NCI-H2196 treated with DMSO at 0.1 percent for 48 hours (cell line): Measurements from ENCODE around the gene DNAJB12.
A peak's percentile ranks its signal among the peaks of the same experiment; 100 is the strongest.
"Not testable (repeated sequence)": the region's sequence is repeated elsewhere in the genome, so short reads cannot be mapped to it uniquely, and the experiment has no call there.

Experiments
- DNase-seq: peaks from one replicate; lab custom pipeline; 2025; ENCODE audit not compliant: unreplicated experiment; lab: John Stamatoyannopoulos, UW

DNAJB12 gene

DNA sequence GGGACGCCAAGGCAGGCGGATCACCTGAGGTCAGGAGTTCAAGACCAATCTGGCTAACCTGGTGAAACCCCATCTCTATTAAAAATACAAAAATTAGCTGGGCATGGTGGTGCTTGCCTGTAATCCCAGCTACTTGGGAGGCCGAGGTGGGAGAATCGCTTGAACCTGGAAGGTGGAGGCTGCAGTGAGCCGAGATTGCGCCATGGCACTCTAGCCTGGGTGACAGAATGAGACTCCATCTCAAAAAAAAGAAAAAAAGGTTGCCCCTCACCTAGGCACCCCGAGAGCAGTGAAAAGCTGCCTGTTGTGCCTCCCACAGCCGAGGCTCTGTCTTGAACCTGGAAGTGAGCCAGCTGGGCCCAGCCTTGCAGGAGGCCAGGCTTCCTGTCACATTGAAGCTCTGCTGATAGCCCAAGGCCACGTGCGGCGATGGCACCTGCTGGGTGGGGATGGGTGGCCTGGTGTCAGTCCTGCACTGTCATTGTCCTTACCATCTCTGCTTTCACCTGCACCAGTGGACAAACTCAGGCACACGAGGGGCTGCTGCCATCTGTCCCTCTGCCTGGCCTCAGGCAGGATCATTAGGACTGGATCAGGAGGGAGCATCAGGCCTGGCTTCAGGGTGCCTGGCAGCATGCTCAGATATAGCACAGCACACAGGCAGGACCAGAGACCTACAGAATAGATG, 37.8 kb downstream of the DNAJB12 start:
- DNase-seq: peak; percentile 6

DNA sequence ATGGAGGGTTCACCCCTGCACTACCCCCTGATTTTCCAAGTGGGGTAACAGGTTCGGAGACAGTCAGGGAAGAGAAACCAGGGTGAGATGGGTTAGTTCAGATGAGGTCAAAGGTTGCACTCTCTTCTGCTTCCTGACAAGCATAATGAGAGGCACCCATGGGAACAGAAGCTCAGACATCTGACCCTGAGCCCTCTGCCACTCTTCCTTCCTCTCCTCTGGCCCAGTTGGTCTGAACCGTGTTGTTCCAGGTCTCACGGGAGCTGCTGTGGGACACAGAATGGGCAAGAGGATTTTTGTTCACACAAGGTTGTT, 38.4 kb downstream of the DNAJB12 start:
- no peak for DNase-seq

DNA sequence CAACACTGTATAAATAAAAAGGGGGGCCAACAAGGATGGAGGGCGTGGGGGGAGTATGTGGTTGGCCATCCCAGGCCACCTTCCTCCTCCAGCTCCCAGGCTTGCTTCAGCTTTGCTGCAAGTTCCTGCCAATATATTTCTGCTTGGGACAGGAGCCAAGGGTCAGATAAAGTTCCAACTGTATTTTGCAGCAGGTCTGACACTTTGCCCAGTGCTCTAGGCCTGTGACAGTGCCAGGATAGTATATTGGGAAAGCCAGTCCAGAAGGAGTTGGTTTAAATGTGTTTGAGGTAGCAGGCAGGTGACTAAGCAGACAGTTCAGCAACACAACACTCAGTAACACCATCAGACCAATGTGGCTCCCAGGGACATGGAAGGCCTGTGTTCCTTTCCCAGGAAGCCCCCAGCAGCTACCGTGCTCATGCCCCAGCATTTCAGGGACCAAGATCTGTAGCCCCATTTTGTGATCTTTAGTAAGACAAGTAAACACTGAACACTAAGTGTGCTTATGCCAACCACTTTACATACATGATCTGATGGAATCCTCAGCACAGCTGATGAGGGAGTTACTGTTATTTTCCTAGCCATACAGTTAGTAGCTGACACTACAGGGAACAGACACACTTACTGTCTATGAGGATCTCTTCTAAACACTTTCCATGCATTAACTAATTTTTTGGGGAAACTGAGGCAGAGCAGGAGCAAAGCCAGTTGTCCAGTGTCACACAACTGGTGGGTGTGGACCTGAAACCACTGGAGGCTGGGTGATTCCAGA, 38.9 kb downstream of the DNAJB12 start:
- DNase-seq: peak; percentile 48

DNA sequence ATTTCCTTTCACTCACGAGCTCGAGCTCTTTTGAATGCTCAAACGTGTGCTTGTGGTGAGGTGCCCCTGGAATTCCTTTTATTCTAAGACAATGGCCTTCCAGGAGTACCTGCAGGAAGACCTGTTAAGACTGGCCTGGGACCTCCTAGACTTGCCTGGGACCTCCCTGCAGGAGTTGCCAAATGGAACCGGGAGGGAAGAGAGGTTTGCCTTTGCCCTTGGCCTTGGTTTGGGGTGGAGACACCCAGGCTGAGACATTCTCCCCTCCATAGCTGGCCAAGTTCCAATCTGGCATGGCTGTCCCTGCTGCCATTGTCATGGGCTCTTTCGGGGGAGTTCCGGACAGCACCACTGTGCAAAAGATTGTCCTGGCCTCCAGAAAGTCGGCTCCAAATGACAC, 39.7 kb downstream of the DNAJB12 start:
- DNase-seq: no peak

DNA sequence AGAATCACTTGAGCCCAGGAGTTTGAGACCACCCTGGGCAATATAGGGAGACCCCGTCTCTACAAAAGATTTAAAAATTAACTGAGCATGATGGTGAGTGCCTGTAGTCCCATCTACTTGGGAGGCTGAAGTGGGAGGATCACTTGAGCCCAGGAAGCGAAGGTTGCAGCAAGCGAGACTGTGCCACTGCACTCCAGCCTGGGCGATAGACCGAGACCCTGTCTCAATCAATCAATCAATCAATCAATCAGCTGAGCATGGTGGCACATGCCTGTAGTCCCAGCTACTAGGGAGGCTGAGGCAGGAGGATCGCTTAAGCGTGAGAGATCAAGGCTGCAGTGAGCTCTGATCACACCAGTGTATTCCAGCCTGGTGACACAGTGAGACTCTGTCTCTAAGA, 40.5 kb downstream of the DNAJB12 start:
- no peak for DNase-seq

DNA sequence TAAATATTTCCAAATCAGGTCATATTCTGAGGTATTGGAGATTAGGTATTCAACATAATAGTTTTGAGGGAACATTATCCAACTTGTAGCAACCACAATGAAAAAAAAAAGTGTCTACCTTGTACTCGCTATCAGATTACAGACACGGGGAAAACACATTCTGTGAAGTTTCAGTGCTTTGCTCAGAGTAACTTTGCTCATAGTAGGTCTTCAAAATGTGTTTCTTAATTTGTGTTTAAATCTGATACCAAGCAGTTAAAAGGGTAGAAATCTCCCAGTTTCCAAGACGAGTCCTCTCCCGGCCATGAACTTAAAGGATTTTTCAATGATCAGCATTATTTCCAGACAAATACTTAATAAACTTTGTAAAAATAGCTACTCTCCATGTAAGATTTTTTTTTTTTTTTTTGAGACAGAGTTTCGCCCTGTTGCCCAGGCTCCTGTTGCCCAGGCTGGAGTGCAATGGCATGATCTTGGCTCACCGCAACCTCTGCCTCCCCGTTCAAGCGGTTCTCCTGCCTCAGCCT, 41.8 kb downstream of the DNAJB12 start:
- no peak for DNase-seq

DNA sequence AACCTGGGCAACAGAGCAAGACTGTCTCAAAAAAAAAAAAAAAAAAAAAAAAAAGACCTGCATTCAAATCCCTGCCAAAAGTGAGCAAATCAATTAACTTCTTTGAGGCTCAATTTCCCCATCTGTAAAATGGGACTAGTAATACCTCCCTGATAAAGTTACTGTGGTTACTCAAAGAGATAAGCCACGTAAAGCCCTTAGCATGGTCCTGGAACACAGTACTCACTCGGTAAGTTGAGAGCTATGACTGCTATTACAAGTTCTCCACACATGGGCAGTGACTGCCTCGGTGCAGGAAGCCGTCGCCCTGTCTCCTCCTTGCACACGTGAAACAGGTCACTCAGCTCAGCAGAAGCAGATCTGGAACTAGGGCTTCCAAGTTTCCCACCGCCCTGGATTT, 43.1 kb downstream of the DNAJB12 start:
- no peak for DNase-seq

DNA sequence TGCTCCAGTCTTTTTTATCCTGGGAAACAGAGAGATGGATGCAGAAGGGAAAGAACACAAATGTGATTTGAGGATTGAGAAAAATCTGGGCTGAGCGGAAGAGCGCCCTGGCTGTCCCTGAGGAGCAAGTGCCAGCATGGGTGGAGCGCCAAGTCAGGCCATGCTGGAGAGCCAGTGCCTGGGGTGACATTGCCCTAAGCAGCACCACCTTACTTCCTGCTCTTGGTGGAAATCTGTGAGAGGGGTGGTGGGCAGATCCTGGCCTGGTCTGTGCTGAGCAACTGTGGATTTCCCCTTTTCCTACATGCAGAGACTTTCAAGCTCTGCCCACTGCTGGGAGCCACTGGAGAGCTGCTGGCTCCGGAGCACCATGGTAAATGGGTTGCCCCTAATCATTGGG, 44.1 kb downstream of the DNAJB12 start:
- no peak for DNase-seq

DNA sequence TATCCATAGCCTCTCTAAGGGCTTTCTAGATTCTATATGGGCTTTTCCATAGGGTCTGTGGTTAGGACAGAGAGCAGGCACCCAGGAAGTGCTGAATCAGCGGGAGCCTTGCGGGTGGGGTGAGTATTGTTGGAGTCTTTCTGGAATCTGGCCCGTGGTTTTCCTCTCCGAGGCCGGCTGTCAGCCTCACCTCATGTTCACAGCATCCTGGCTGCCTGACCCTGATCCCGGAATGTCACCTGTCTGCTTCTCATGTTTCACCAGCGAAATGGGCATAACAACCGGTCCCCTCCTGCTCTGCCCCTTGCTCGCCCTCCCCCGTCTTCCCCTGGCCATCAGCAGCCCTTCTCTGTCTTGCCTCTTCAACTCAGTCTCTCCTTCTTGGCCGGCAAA, 44.5 kb downstream of the DNAJB12 start:
- DNase-seq: no peak

DNA sequence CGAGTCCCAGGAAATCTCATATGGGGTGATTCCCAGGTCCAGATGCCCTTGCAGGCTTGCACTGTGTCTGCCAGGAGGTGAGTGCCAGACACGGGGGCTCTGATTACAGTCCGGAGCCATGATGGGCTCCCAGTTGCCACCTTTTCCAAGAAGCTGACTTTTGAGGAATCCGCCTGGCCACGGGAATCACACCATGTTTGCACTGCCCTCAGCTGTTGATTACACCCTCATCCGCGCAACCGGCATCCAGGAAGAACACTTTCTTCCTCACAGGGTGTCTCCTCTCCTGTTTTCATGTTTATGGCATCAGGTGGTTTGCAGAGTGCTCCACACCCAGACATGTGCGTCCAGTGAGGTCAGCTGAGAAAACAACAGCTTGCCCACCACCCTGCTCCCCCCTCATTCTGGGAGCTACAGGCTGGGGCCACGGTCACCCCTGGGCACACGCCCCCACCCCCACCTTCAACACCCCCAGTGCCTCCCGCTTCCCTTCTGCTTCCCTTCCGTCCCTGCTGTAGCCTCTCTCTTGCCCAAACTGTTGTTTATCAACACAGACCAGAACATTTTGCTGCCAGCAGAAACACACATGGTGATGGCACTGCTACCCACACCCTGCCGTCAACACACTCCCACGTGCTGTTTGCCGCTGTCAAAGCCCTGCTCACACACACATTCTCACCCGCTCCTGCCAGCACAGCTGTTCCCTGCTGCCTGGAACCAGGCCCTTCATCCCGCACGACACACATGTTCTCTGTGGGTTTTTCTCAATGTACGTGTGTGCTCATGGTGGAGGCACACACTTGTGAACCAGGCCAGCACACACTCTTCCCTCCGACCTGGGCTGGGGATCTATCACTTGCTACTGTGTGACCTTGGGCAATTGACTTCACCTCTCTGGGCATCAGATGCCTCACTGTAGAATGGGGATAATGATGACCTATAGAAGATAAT, 45.2 kb downstream of the DNAJB12 start:
- no peak for DNase-seq

DNA sequence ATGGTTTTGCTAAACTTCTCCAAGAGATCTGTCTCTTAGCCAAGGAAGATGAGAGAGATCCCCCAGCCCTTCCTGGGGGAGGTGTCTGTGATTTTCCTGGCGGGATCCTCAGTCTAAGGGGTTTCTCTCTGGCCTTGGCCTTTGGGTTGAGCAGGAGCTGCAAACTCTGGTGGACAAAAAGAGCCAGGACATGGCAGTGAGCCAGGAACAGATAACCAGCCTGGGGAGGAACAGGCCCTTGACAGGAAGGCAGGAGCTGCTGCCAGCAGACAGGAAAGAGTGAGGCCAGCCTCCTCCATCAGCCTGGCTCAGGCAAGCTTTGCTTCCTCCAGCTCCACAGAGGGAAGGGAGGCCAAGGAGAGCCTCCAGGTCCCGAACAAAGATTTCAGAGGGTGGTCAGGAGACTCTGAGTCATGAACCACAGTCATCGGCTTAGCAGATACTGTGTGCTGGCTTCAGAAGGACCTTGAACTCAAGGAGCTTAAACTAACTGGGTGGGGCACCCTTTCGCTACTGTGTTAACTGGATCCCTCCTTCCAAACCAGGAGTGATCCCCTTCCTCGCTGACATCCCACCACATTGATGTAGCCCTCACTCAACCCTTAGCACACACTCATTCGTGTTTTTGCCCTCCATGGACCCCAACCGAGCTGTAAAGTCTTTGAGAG, 46.3 kb downstream of the DNAJB12 start:
- peak; percentile 1 for DNase-seq

DNA sequence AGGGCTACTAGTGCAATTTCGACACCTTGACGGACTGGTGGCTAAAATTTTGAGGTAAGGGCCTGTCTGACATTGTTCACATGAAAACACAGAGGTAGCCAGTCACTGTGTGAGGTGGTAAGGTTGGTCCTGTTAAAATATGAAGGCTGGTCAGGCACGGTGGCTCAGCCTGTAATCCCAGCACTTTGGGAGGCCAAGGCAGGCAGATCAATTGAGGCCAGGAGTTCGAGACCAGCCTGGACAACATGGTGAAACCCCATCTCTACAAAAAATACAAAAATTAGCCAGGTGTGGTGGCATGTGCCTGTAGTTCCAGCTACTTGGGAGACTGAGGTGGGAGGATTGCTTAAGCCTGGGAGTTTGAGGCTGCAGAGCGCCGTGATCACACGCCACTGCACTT, 47.0 kb downstream of the DNAJB12 start:
- DNase-seq: not testable (repeated sequence)

DNA sequence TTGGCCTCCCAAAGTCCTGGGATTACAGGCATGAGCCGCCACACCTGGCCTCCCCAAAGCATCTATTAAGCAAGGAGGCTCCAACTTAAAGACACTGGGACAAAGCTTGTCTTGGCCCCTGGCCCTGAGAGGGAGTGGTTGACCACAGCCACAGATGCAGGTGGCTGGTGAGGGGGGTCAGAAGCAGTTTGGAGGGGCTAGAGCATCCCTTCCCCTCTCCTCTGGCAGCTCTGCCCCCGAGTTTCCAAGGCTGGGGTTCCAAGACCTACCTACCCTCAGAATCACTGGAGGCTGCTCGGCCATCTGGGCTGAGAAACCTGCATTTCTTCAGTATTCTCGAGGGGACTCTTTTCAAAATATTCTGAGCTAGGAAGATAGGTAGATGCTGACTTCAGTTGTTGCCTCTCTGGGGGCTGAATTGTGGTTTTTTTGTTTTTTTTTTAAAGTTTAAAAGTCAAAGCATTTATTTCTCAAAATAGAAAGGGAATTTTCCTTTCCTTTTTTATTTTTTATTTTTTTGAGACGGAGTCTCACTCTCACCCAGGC, 48.4 kb downstream of the DNAJB12 start:
- no peak for DNase-seq

DNA sequence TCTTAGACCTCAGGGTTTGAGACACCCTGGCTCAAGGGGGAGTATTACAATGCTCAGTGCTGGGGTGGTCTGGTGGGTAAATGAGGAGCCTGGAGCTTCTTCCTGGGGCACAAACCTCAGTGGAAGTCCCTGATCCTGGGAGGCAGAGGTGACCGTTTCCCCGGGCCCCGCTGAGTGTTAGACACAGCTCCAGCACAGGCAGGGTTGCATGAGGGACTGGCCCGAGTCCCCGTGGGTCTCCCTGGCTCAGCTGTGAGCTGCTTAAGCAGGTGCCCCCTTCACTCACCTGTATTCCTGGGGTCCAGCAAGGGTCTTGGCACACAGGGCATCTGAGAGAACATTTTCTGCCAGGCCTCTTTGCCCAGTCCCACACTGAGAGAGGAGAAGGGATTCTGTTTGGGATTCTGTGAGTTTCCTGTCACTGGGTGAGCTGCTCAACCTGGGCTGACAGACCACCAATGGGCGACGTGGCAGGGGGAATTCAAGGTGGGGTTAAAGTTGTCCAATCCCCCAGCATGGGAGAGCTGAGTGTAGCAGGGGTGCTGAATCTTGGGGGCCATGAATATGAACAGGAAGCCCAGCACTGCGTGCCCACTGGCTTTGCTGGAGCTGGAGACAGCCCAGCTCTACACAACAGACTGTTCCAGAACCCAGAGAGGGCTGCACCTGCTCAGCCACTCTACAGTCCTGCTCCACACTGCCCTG, 51.1 kb downstream of the DNAJB12 start:
- DNase-seq: no peak

DNA sequence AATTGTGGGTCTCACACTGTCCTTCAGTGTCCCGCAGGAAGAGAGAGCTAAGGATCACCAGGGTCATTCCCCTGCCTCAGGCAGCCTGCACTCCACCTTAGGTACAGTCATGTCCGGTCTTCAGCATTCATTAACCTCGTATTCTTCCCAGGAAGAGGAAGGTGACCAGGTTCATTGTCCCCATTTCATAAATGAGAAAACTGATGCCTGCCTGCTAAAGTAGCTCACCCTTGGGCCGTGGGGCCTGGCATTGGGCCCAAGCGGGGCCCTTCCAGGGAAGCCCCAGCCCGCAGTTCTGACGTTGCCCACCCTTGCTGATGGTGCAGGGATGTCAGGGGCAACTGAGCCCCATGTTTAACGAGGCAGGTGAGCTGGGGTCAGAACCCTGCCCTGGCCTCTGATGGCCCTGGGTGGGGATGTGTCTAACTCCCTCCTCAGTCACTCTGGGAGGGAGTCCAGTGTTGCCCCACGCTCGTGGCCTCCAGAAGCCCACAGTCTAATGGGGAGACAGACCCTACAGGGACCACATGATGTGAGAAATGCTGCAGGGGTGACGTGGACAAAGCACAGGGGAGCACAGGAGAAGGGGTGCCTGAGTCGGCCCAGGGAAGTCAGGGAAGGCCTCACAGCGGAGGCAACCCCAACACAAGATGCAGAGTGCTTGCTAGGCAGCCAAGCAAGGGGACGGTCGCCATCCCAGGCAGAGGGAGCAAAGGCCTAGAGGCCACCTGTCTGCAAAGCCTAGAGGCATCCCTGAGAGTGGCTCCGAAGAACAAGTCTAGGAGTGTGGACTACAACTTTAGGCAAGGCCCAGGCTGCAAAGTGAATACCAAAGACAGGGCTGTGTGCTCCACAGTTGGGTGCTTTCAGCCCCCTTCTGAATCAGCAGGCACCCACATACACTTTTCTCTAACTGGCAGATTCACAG, 55.9 kb downstream of the DNAJB12 start:
- no peak for DNase-seq

DNA sequence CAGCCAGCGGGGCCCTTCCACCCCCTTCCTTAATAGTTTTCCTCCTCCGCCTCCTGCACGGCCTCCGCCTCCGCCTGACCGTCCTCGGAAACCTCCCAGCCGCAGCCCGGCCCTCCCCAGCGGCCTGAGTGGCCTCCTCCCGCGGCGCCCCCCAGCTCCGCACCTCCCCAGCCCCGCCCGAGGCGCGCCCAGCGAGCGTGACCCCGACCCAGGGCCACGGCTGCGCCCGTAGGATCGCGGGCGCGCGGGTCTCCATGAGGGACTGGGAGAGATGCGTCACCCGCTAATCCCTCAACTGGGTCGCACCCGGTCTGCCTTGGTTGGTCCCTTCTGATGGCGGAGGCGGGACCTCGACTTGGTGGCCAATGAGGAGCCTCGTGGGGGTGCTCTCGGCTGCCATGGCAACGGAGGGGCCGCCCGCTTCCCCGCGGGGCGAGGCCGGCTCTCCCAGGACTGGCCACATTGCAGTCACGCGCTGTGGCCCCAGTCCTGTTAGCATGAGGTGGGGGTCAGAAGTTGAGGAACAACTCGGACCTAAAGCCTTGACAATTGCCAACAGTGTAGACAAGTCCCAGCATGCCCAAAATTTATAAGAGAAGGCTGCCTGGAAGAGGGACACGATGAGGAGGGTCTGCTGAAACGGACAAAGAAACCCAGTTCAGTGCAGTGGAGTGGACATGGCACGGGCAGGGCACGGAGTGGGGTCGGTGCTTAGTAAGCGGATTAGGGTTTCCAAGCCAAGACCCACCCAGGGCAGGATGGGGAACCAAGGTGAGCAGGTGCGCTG, 56.7 kb downstream of the DNAJB12 start:
- DNase-seq: peak; percentile 73

DNA sequence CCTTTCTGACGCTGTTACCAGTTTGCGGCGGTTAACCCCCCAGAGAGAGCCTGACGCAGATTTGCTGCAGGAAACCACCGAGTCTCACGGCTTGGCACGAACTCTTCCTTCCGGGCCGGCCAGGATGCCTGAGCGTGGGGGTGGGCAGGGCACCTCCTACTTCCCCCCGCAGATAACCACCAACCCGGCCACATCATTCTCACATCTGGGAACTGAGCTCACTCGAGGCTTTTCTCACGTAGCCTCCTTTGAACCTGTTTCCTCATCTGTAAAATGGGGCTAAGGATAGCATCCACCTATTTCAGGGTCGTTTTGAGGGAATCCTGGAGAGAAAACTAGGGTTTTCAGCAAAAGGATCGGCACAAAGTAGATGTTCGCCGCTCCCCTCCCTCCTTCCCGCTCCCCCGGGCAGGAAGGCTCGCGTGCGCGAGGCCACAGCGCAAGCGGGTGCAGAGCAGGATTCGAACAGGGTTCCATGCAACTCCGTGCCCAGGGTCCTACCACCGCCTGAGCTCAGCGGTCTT, 57.4 kb downstream of the DNAJB12 start:
- DNase-seq: no peak

DNA sequence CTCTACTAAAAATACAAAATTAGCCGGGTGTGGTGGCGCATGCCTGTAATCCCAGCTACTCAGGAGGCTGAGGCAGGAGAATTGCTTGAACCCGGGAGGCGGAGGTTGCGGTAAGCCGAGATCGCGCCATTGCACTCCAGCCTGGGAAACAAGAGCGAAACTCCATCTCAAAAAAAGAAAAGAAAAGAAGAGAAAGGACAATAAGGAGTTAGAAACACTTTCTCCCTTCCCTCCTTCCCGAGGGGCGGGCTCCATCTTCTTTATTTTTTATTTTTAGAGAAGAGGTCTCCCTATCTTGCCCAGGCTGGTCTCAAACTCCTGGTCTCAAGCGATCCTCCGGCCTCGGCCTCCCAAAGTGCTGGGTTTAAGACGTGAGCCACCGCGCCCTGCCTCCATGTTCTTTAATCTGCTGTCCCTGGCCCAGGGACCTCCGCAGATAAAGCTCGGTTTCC, 57.9 kb downstream of the DNAJB12 start:
- DNase-seq: not testable (repeated sequence)
